Measurements from ENCODE around the gene RYR3.

RYR3 gene

GRCh38 chr15:33358306-33358705 is 47.5 kb downstream of the RYR3 start:
- Histone ChIP-seq H3F3A (ENCODE audit: insufficient read depth) (no peaks in the 10 kb centered on the region), H4K20me1 (ENCODE audit: low read depth, low read length) (no peaks in the 10 kb centered on the region), H3K27me3 (ENCODE audit: low read length) (no peaks in the 10 kb centered on the region)

GRCh38 chr15:33360886-33361285 is 50.1 kb downstream of the RYR3 start:
- H3K4me2 ChIP-seq (ENCODE audit: low read depth, low read length, poor library complexity, severe bottlenecking), result no peak overlapping the region
- no peaks in the 10 kb centered on the region for H3K27me3 ChIP-seq (ENCODE audit: low read length)
- no peaks in the 10 kb centered on the region for H3K79me2 ChIP-seq (ENCODE audit: insufficient read depth, low read length)
- H3K4me3 ChIP-seq (ENCODE audit: insufficient read depth, low read length, poor library complexity, severe bottlenecking), result no peak overlapping the region
- no peak overlapping the region for H3K27ac ChIP-seq (ENCODE audit: low read depth, low read length)
- no peaks in the 10 kb centered on the region for H3K9me3 ChIP-seq (ENCODE audit: insufficient read depth, low read length)
- H3K9ac ChIP-seq (ENCODE audit: low read length), result no peak overlapping the region
- no peaks in the 10 kb centered on the region for H3K36me3 ChIP-seq (ENCODE audit: low read length)
- H4K20me1 ChIP-seq (ENCODE audit: low read depth, low read length), result no peaks in the 10 kb centered on the region
- TF ChIP-seq EZH2phosphoT487 (conservative IDR thresholded peaks at IDR 0.05; ENCODE audit: low read length) (no peak), CTCF (IDR thresholded peaks at IDR 0.05; ENCODE audit: insufficient read depth, low read length, poor library complexity, severe bottlenecking) (no peak)
- no peak overlapping the region for H2AFZ ChIP-seq (ENCODE audit: low read depth, low read length, severe bottlenecking)
- no peaks in the 10 kb centered on the region for H3K9me2 ChIP-seq (replicated peaks; ENCODE audit: insufficient read depth, low read length)
- H3F3A ChIP-seq (ENCODE audit: insufficient read depth), result no peaks in the 10 kb centered on the region

More at GRCh38 chr15:33358306-33358705, 47.5 kb downstream of the RYR3 start:
- H3K79me2 ChIP-seq (ENCODE audit: insufficient read depth, low read length), result no peaks in the 10 kb centered on the region
- no peak overlapping the region for H2AFZ ChIP-seq (ENCODE audit: low read depth, low read length, severe bottlenecking)
- H3K9me3 ChIP-seq (ENCODE audit: insufficient read depth, low read length), result no peaks in the 10 kb centered on the region
- TF ChIP-seq CTCF (IDR thresholded peaks at IDR 0.05; ENCODE audit: insufficient read depth, low read length, poor library complexity, severe bottlenecking) (no peak), EZH2phosphoT487 (conservative IDR thresholded peaks at IDR 0.05; ENCODE audit: low read length) (no peak)
- no peak overlapping the region for H3K4me3 ChIP-seq (ENCODE audit: insufficient read depth, low read length, poor library complexity, severe bottlenecking)
- H3K9me2 ChIP-seq (replicated peaks; ENCODE audit: insufficient read depth, low read length), result no peaks in the 10 kb centered on the region
- no peaks in the 10 kb centered on the region for H3K36me3 ChIP-seq (ENCODE audit: low read length)
- no peak overlapping the region for H3K4me2 ChIP-seq (ENCODE audit: low read depth, low read length, poor library complexity, severe bottlenecking)
- no peak overlapping the region for H3K27ac ChIP-seq (ENCODE audit: low read depth, low read length)
- H3K9ac ChIP-seq (ENCODE audit: low read length), result no peak overlapping the region

- no peaks in the 10 kb centered on the region for H3K36me3 ChIP-seq (ENCODE audit: low read length)
- no peak overlapping the region for H3K9ac ChIP-seq (ENCODE audit: low read length)
- H4K20me1 ChIP-seq (ENCODE audit: low read depth, low read length), result no peaks in the 10 kb centered on the region
- no peaks in the 10 kb centered on the region for H3K27me3 ChIP-seq (ENCODE audit: low read length)
- no peaks in the 10 kb centered on the region for H3F3A ChIP-seq (ENCODE audit: insufficient read depth)
- H3K4me3 ChIP-seq (ENCODE audit: insufficient read depth, low read length, poor library complexity, severe bottlenecking), result no peak overlapping the region
- H3K27ac ChIP-seq (ENCODE audit: low read depth, low read length), result no peak overlapping the region
- no peak overlapping the region for H2AFZ ChIP-seq (ENCODE audit: low read depth, low read length, severe bottlenecking)
- H3K79me2 ChIP-seq (ENCODE audit: insufficient read depth, low read length), result no peaks in the 10 kb centered on the region
- H3K9me2 ChIP-seq (replicated peaks; ENCODE audit: insufficient read depth, low read length), result no peaks in the 10 kb centered on the region
- no peak overlapping the region for H3K4me2 ChIP-seq (ENCODE audit: low read depth, low read length, poor library complexity, severe bottlenecking)
- no peaks in the 10 kb centered on the region for H3K9me3 ChIP-seq (ENCODE audit: insufficient read depth, low read length)
- no peak for TF ChIP-seq CTCF (IDR thresholded peaks at IDR 0.05; ENCODE audit: insufficient read depth, low read length, poor library complexity, severe bottlenecking)
- no peak for TF ChIP-seq EZH2phosphoT487 (conservative IDR thresholded peaks at IDR 0.05; ENCODE audit: low read length)
Observed at GRCh38 chr15:33369941-33370622, 59.3 kb downstream of the RYR3 start.

Measured in SU-DHL-6 (cell line).